Panc1 (cell line): ENCODE data around the gene CCDC200.
"Not testable (repeated sequence)": the region's sequence is repeated elsewhere in the genome, so short reads cannot be mapped to it uniquely, and the experiment has no call there.

Source experiments
- CTCF ChIP-seq: fragments of 450-650 bp; IDR thresholded peaks from 2 replicates; pipeline ENCODE4 v1.5.1; 2017; ENCODE audit warnings: mild to moderate bottlenecking
- REST ChIP-seq, 2 experiments: IDR thresholded peaks; 2 replicates each; pipeline ENCODE4 v1.6.1; 2011 to 2012; ENCODE audit warnings: low read depth in 2 of 2, control low read depth in 1 of 2, low read length in 1 of 2, mild to moderate bottlenecking in 1 of 2, moderate library complexity in 1 of 2; ENCODE audit not compliant: insufficient read depth in 1 of 2
- SIN3A ChIP-seq: IDR thresholded peaks from 2 replicates; pipeline ENCODE4 v1.6.1; 2012; ENCODE audit warnings: low read depth, mild to moderate bottlenecking, low read length, moderate library complexity, borderline replicate concordance; ENCODE audit not compliant: insufficient read depth

GRCh38 chr17:43239597-43239996, 11.2 kb upstream of the CCDC200 start:
- not testable (repeated sequence) for TF ChIP-seq SIN3A; CTCF; REST (IDR thresholded peaks at IDR 0.05; ENCODE audit: insufficient read depth in 1 of 2, low read depth in 2 of 2, low read length in 1 of 2)
